HG02943 (cell line): ENCODE data around the gene PPA2.
"Not testable (repeated sequence)": the region's sequence is repeated elsewhere in the genome, so short reads cannot be mapped to it uniquely, and the experiment has no call there.

Experiments used
- ATAC-seq: cut with Tn5 transposase; IDR thresholded peaks from one replicate; pipeline ENCODE4 v1.9.1; 2021; ENCODE audit warnings: mild to moderate bottlenecking, low read depth, moderate library complexity; ENCODE audit not compliant: unreplicated experiment

Gene PPA2

GRCh38 chr4:105461221-105461620, 12.6 kb downstream of the PPA2 start:
- no peak for ATAC-seq

- ATAC-seq = no peak
Measured at GRCh38 chr4:105460306-105460705, 13.6 kb downstream of the PPA2 start.

- not testable (repeated sequence) for ATAC-seq
Measured at GRCh38 chr4:105458541-105458940, 15.3 kb downstream of the PPA2 start.

GRCh38 chr4:105458001-105458400, 15.9 kb downstream of the PPA2 start:
- no peak for ATAC-seq

- no peak for ATAC-seq
Measured at GRCh38 chr4:105455998-105456397, 17.9 kb downstream of the PPA2 start.

DNA sequence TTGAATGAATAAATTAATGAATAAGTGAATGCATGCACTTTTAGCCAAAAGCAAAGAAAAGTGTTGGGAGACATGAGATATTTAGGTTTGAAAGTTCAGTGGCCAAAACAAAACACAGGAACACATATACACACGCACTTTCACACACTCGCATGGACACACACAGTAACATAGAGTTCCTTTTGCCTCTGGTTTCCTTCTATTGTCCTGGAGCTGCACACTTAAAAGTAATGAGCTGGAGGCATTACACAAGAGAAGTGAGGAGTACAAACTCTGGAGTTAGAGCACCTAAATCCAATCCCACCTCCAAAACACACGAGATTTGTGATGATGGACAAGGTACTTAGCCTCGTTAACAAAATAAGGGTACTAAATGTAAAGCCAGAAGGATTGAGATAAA, 18.7 kb downstream of the PPA2 start:
- ATAC-seq = no peak

DNA sequence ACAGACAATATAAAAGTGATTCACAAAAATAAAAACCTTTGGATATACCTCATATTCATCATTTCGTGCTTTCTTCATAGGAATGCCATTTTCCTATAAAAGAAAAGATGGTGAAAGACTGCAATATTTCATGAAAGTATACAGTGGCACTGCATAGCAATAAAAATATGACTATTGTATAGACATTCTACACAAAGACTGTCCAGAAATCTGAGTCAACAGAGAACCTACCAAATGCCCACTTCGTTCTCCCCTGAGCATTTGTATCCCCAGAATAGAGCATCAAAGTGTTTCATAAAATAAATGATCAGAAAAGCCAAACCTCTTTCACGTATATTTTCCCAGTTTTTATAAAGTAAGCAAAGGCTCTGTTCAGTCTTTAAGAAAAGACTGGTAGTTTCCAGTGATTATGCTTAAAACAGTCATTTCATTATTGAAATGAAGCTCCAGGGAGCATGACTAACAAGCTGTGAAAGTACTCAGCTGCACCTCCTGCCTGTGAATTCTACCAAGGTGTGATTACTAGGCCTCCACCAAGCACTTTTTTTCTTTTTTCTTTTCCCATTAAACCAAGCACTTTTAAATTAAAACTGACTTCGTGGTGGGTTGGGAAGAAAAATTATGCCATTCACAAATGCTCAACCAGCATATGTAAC, 20.2 kb downstream of the PPA2 start:
- no peak for ATAC-seq

- no peak for ATAC-seq
Measured at GRCh38 chr4:105451346-105451745, 22.5 kb downstream of the PPA2 start.

DNA sequence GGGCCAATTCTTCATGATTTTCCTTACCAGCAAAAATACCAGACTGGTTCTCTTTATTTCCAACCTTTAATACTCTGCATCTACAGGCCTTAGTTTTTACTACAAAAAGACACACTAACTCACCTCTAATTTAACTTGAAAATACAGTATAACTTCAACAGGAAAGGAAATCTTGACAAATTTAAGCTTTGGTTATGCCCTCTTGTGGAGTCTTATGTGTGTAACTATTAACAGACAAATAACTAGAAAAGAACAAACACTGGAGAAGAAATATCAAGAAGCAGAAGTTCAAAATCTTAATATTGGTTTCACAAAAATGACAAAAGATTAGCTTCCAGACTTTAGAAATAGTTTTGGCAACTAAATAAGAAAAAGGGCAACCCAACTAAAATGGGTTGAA, 33.0 kb downstream of the PPA2 start:
- no peak for ATAC-seq

DNA sequence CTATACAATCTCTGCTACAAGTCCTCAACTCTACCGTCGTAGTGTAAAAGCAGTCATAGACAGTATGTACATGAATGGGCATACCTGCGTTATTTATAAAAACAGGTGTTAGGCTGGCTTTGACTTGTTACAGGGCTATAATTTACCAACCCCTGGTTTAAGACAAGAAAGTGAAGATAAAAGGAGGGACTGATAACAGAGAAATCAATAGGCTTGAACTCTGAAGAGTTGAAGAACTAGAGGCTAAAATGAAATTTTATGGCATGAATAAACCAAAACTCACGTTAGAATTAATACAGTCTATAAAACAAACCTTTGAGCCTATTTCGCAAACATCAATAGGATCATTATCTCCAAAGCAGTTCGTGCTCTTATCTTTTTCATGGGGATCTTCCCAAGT, 36.2 kb downstream of the PPA2 start:
- ATAC-seq = no peak

- no peak for ATAC-seq
Measured at GRCh38 chr4:105436414-105436813, 37.4 kb downstream of the PPA2 start.

DNA sequence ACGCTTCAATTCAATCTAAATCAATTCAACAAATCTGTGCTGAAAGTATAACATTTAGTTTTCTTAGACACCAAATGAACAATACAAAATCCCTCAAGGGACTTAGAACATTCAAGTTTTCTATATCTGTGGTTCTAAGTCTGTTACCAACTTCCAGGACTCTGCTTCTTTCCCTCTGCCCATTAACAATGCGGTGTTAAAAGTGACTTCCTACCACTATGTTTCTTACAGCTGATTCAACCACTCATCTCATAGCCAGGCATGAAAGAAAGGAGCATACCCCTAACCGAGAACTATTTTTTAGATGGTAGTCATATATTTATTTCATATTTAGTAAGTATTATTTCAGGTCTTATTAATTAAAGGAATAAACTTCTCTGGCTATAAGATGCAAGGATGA, 38.9 kb downstream of the PPA2 start:
- no peak for ATAC-seq

GRCh38 chr4:105433421-105433820, 40.4 kb downstream of the PPA2 start:
- no peak for ATAC-seq

- ATAC-seq = no peak
Measured at GRCh38 chr4:105432438-105432837, 41.4 kb downstream of the PPA2 start.

DNA sequence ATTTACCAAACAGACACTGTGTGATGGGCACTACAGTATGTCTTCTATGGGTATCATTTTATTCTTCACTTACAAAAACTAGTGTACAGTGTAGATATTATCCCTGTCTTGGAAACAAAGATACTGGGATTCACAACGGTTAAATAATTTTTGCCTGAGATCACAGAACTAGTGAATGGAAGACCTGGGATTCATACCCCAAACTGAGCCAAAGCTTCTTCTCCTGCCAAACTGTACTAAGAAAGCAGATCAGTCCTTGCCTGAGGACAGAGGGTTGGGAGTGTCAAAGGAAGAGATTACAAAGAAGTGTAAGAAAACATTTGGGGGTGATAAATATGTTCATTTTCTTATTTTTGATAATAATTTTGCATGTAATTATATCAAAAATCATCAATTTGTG, 43.1 kb downstream of the PPA2 start:
- no peak for ATAC-seq

- no peak for ATAC-seq
Measured at GRCh38 chr4:105426187-105426897, 47.5 kb downstream of the PPA2 start.

GRCh38 chr4:105422207-105422920, 51.5 kb downstream of the PPA2 start:
- no peak for ATAC-seq

DNA sequence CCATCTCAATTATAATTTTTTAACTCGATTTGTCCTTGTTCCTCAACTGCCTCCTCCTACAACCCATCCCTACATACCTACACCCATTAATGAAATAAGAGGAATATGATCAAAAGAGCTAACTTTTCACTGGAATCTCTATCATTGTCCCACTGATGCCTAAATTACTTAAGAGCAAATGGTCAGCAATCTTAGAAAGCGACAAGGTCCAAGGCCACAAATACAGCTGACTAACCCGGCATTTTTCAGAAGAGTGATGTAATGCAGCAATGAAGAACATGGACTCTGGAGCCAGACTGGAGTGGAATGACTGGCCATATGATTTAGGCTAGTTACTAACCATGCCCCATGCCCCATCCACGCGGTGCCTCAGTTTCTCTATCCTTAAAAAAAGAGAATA, 56.2 kb downstream of the PPA2 start:
- ATAC-seq = no peak

DNA sequence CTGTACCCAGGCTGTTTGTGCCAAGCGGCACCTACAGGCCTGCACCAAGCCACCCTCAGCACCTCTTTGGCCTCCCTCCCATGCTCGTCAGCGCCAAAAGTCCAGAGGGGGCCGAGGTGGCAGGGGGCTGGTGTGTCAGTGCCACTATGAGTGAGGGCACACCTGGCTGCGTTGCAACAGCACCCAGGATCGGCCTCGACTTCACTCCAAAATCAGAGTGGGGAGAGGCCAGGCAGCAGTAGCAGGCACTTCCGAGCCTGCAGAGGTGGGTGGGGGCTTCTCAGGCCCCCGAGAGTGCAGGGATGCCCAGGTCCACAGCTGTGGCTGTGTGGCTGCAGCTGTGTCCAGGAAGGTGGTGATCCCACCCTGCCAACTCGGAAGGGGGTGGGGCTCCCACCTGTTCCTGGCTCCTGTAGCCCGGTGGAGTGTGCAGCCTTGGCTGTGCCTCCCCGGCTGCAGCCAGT, 58.5 kb downstream of the PPA2 start:
- ATAC-seq = no peak

- no peak for ATAC-seq
Measured at GRCh38 chr4:105414316-105414715, 59.5 kb downstream of the PPA2 start.

- ATAC-seq = not testable (repeated sequence)
Measured at GRCh38 chr4:105409135-105409534, 64.7 kb downstream of the PPA2 start.
